ENCODE measurements around the gene TFG. TPM values are rescaled to one million over a fixed set of nuclear protein-coding genes. Genes with fewer than 3 reads are reported as not detected.

Gene TFG
- total RNA-seq, 1 experiment from 2014 or later: 224 TPM

DNA sequence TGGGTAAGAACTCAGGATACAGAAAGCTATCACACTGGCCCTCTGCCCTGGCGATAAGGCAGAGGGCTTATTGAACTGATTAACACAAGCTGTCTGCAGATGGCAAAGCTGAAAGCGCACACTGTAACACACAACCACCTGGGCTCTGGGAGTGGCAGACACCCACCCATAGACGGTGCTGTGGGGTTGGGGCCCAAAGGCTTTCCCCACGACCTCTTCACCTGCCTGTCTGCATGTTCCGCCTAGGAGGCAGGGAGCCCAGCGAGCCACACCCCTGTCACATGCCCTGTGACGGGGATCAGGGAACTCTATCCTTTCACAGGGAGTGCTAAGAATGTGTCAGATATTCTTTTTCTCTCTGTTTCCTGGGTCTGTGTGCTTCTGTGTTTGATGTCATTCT lies 12.1 kb upstream of the TFG start:
- no peak overlapping the region for H3K4me3 ChIP-seq
- no peaks in the 10 kb centered on the region for H4K20me1 ChIP-seq (ENCODE audit: insufficient read depth)
- H3F3A ChIP-seq (ENCODE audit: insufficient read depth, low read depth): no peaks in the 10 kb centered on the region
- no peaks in the 10 kb centered on the region for H3K36me3 ChIP-seq (ENCODE audit: low read depth)
- intact Hi-C loops (cut with micrococcal nuclease; ENCODE audit: unreplicated experiment): no loop called here
- no peak for DNase-seq
- ChIA-PET CTCF (no interaction called here), POLR2A (ENCODE audit: unreplicated experiment) (no interaction called here)
- H3K4me2 ChIP-seq: no peak overlapping the region
- H3K79me2 ChIP-seq (ENCODE audit: low read depth): no peaks in the 10 kb centered on the region
- TF ChIP-seq CTCF (conservative IDR thresholded peaks at IDR 0.05): no peak
- no peak for TF ChIP-seq EZH2 (IDR thresholded peaks at IDR 0.05; ENCODE audit: low read depth)
- peaks cover 6% of the 10 kb centered on the region; the same call in 1 of the 2 replicates for H3K4me1 ChIP-seq (replicated peaks; ENCODE audit: insufficient read depth)
- no peak overlapping the region for H2AFZ ChIP-seq
- H3K9me3 ChIP-seq (ENCODE audit: insufficient read depth, low read depth): 0 out of 2 replicates have a peak, but pooled peaks cover under 1% of the 10 kb centered on the region
- no peak overlapping the region for H3K27ac ChIP-seq
- no peaks in the 10 kb centered on the region for H3K27me3 ChIP-seq (ENCODE audit: insufficient read depth, low read depth)
- BruUV-seq (replicated peaks): no TSS peak
- 0 out of 2 replicates have a peak, but pooled peaks cover 4% of the 10 kb centered on the region for H3K9me2 ChIP-seq (ENCODE audit: insufficient read depth)

GRCh38 chr3:100697723-100698285 lies 11.5 kb upstream of the TFG start:
- no peak overlapping the region for H3K27ac ChIP-seq
- 0 out of 2 replicates have a peak overlapping the region, but pooled peaks have one; percentile 14 for H2AFZ ChIP-seq
- H3K4me2 ChIP-seq: no peak overlapping the region
- 0 out of 2 replicates have a peak, but pooled peaks cover 6% of the 10 kb centered on the region for H3K9me3 ChIP-seq (ENCODE audit: insufficient read depth, low read depth)
- no peaks in the 10 kb centered on the region for H3F3A ChIP-seq (ENCODE audit: insufficient read depth, low read depth)
- peaks cover 12% of the 10 kb centered on the region for H3K4me1 ChIP-seq (replicated peaks; ENCODE audit: insufficient read depth)
- no peaks in the 10 kb centered on the region for H4K20me1 ChIP-seq (ENCODE audit: insufficient read depth)
- H3K4me3 ChIP-seq: no peak overlapping the region
- H3K27me3 ChIP-seq (ENCODE audit: insufficient read depth, low read depth): no peaks in the 10 kb centered on the region
- no TSS peak for BruUV-seq (replicated peaks)
- TF ChIP-seq CTCF (conservative IDR thresholded peaks at IDR 0.05): no peak
- TF ChIP-seq EZH2 (IDR thresholded peaks at IDR 0.05; ENCODE audit: low read depth): no peak
- no peaks in the 10 kb centered on the region for H3K36me3 ChIP-seq (ENCODE audit: low read depth)
- ChIA-PET CTCF (no interaction called here), POLR2A (ENCODE audit: unreplicated experiment) (no interaction called here)
- no peak for DNase-seq
- H3K9me2 ChIP-seq (ENCODE audit: insufficient read depth): no peaks in the 10 kb centered on the region
- intact Hi-C loops (cut with micrococcal nuclease; ENCODE audit: unreplicated experiment): no loop called here
- no peaks in the 10 kb centered on the region for H3K79me2 ChIP-seq (ENCODE audit: low read depth)

DNA sequence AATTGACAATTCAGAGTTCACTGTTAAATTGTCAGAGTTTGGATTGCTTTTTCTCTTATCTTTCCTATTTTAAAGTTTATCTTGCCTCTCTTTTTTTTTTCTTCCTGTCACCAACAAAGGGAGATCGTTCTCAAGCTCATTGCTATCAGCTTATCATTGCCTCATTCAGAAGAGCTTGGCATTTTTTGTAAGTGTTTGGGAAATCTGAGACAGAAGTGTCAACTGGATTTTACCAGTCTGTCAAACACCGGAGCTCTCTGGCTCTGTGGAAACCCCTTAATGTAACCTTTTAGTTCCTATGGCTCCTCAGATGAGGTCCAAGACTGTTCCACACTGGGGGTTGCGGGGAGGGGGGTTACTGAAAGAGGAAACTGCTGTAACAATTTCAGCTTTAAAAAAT lies 10.6 kb upstream of the TFG start:
- BruUV-seq (replicated peaks): no TSS peak
- CTCF ChIA-PET: interaction anchor here (0.6 kb wide), 1 partner anchor 1066 kb away, joined by 5 read pairs; no protein-coding TSS in a partner anchor
- Histone ChIP-seq H2AFZ (0 out of 2 replicates have a peak overlapping the region, but pooled peaks have one; percentile 14), H3K9me3 (ENCODE audit: insufficient read depth, low read depth) (0 out of 2 replicates have a peak, but pooled peaks cover 8% of the 10 kb centered on the region), H3F3A (ENCODE audit: insufficient read depth, low read depth) (no peaks in the 10 kb centered on the region), H3K36me3 (ENCODE audit: low read depth) (no peaks in the 10 kb centered on the region), H3K4me1 (replicated peaks; ENCODE audit: insufficient read depth) (peaks cover 15% of the 10 kb centered on the region), H4K20me1 (ENCODE audit: insufficient read depth) (no peaks in the 10 kb centered on the region), H3K27ac (no peak overlapping the region), H3K9me2 (ENCODE audit: insufficient read depth) (no peaks in the 10 kb centered on the region), H3K79me2 (ENCODE audit: low read depth) (no peaks in the 10 kb centered on the region), H3K4me3 (no peak overlapping the region), H3K27me3 (ENCODE audit: insufficient read depth, low read depth) (no peaks in the 10 kb centered on the region), H3K4me2 (no peak overlapping the region)
- POLR2A ChIA-PET (ENCODE audit: unreplicated experiment): interaction anchor here (0.6 kb wide), 2 partner anchors 42 to 383 kb away, joined by 5 to 8 read pairs; no protein-coding TSS in a partner anchor
- no peak for DNase-seq
- intact Hi-C loops (cut with micrococcal nuclease; ENCODE audit: unreplicated experiment): no loop called here
- TF ChIP-seq EZH2 (IDR thresholded peaks at IDR 0.05; ENCODE audit: low read depth) (no peak), CTCF (conservative IDR thresholded peaks at IDR 0.05) (no peak)

All from PC-9 (cell line).